ENCODE results near the gene SLC5A10.

GRCh38 chr17:18960241-18960665, 8.3 kb downstream of the SLC5A10 start:
- TF ChIP-seq EZH2 (IDR thresholded peaks at IDR 0.05; ENCODE audit: borderline replicate concordance, low read depth, low read length, poor library complexity, severe bottlenecking) (no peak), CTCF (conservative IDR thresholded peaks at IDR 0.05; ENCODE audit: low read depth, low read length) (no peak)

Measured in A673 (cell line).